Activated CD4-positive, alpha-beta T cell treated with anti-CD3 and anti-CD28 coated beads, Interleukin-2, amount 10 ng/mL, durations not matched to agents 7 days and 5 days (primary cell): ENCODE data around the gene NCK2. TPM values are rescaled to one million over a fixed set of nuclear protein-coding genes. Genes with fewer than 3 reads are reported as not detected.

Experiments used
- CTCF ChIA-PET: fragments of 350-600 bp; sonication (Branson Sonifier 250); formaldehyde crosslinking; loops from one replicate; lab custom pipeline; 2021; ENCODE audit warnings: antibody characterized with exemption; lab: Charles Lee
- POLR2A ChIA-PET: fragments of 350-600 bp; sonication (Branson Sonifier 250); formaldehyde crosslinking; loops from one replicate; lab custom pipeline; 2021; ENCODE audit warnings: antibody characterized with exemption; lab: Charles Lee
- DNase-seq: peaks from one replicate; pipeline ENCODE4 v3.0.0-alpha.2; 2020
- H3K27ac Mint-ChIP-seq: one replicate; pipeline ENCODE4 v1.8.0; 2021; ENCODE audit warnings: mild to moderate bottlenecking, moderate library complexity, mixed read lengths
- H3K27me3 Mint-ChIP-seq: one replicate; pipeline ENCODE4 v1.8.0; 2021; ENCODE audit warnings: mixed read lengths
- H3K36me3 Mint-ChIP-seq: one replicate; pipeline ENCODE4 v1.8.0; 2021; ENCODE audit warnings: low read depth, mixed read lengths
- H3K4me1 Mint-ChIP-seq: one replicate; pipeline ENCODE4 v1.8.0; 2021; ENCODE audit warnings: mixed read lengths
- H3K4me3 Mint-ChIP-seq: one replicate; pipeline ENCODE4 v1.8.0; 2021; ENCODE audit warnings: mild to moderate bottlenecking, moderate library complexity, mixed read lengths
- H3K9me3 Mint-ChIP-seq: one replicate; pipeline ENCODE4 v1.8.0; 2021; ENCODE audit warnings: mixed read lengths
- total RNA-seq, 2 experiments: library from RNA; stranded (reverse); gene quantifications; one replicate each; pipeline ENCODE4 v1.2.3, GENCODE V29; 2021

The NCK2 gene
- total RNA-seq, 2 experiments from 2014 or later = 73.3 to 84.1 TPM

- CTCF ChIA-PET = interaction anchor here (1.0 to 1.2 kb wide), 2 partner anchors 111 to 240 kb away, joined by 3 read pairs; no protein-coding TSS in a partner anchor
- POLR2A ChIA-PET = no interaction called here
- Mint-ChIP-seq H3K27ac (peak overlapping the region; percentile 7), H3K4me1 (peaks cover 67% of the 10 kb centered on the region), H3K9me3 (no peaks in the 10 kb centered on the region), H3K4me3 (no peak overlapping the region), H3K36me3 (peaks cover 33% of the 10 kb centered on the region), H3K27me3 (no peaks in the 10 kb centered on the region)
- DNase-seq = no peak
Observed at GRCh38 chr2:105865222-105865913, 120.7 kb downstream of the NCK2 start.

DNA sequence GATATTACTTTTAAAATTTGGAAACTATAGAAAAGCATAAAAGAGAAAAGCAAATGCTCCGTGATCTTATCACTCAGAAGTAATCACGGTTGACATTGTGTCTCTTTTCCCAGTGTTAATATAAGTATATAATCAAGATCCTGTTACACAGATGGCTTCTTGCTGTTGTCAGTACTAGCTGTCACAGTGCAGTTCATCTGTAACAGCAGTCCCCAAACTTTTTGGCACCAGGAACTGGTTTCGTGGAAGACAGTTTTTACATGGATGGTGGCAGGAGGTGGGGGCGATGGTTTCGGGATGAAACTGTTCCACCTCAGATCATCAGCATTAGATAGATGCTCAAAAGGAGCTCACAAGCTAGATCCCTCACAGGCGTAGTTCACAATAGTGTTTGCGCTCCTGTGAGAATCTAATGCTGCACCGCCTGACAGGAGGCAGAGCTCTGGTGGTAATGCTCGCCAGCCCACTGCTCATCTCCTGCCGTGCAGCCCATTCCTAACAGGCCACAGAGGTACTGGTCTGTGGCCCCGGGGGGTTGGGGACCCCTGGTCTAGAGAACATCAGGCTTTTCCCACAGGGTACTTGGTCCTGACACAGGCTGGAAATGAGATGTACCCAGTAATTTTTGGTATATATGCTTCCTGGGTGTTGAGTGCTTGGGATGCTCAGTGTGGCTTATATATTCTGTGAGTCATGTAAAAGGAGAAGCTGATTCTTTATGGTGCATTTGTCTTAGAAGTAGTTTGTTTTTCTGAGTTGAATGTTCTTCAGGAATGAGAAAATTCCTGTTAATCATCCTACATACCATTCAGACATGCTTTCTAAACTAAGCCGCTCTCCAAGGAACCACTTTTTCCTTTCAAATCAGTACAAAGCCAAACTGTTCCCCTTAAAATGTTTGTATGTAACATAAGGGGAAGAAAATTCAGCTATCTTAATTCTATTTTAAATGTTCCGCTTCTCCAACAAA, 121.8 kb downstream of the NCK2 start:
- Mint-ChIP-seq H3K27me3 (no peaks in the 10 kb centered on the region), H3K27ac (no peak overlapping the region), H3K36me3 (peaks cover 32% of the 10 kb centered on the region), H3K4me3 (no peak overlapping the region), H3K9me3 (no peaks in the 10 kb centered on the region), H3K4me1 (peaks cover 63% of the 10 kb centered on the region)
- CTCF ChIA-PET = interaction anchor here (0.8 to 1.0 kb wide), 3 partner anchors 13 to 283 kb away, joined by 3 to 5 read pairs (median 4); no protein-coding TSS in a partner anchor
- POLR2A ChIA-PET = no interaction called here
- DNase-seq = no peak

DNA sequence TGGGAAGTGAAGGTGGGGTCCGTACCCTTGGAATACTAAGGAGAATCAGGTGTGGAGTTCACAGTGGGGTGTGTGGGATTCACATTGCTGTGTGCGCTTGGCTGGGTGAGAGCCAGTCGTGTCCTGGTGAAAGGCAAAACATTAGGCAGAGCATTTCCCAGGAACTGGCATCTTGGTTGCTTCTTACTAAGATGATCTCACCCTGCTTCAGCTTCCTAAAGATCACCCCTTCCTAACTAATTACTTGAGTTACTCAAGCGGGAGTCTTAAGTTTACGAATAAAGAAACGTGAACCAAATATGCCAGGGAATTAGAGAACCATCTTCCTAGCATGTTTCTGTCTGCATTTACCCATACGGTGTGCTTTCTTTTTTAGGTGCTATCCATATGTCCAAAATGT, 122.9 kb downstream of the NCK2 start:
- H3K4me1 Mint-ChIP-seq = peaks cover 63% of the 10 kb centered on the region
- no peaks in the 10 kb centered on the region for H3K27me3 Mint-ChIP-seq
- peaks cover 34% of the 10 kb centered on the region for H3K36me3 Mint-ChIP-seq
- ChIA-PET POLR2A (no interaction called here), CTCF (interaction anchor here (1.0 kb wide), 1 partner anchor 184 kb away, joined by 3 read pairs; no protein-coding TSS in a partner anchor)
- H3K27ac Mint-ChIP-seq = no peak overlapping the region
- H3K9me3 Mint-ChIP-seq = no peaks in the 10 kb centered on the region
- no peak overlapping the region for H3K4me3 Mint-ChIP-seq
- no peak for DNase-seq

- Mint-ChIP-seq H3K36me3 (peaks cover 39% of the 10 kb centered on the region), H3K4me3 (no peak overlapping the region), H3K9me3 (no peaks in the 10 kb centered on the region), H3K27me3 (no peaks in the 10 kb centered on the region), H3K4me1 (peaks cover 63% of the 10 kb centered on the region), H3K27ac (no peak overlapping the region)
- ChIA-PET CTCF (no interaction called here), POLR2A (no interaction called here)
- DNase-seq = no peak
Observed at GRCh38 chr2:105868060-105868459, 123.3 kb downstream of the NCK2 start.

GRCh38 chr2:105869341-105869740, 124.6 kb downstream of the NCK2 start:
- ChIA-PET CTCF (no interaction called here), POLR2A (no interaction called here)
- DNase-seq = no peak
- H3K27me3 Mint-ChIP-seq = no peaks in the 10 kb centered on the region
- H3K4me1 Mint-ChIP-seq = peaks cover 64% of the 10 kb centered on the region
- no peak overlapping the region for H3K4me3 Mint-ChIP-seq
- H3K36me3 Mint-ChIP-seq = peaks cover 38% of the 10 kb centered on the region
- H3K27ac Mint-ChIP-seq = no peak overlapping the region
- H3K9me3 Mint-ChIP-seq = no peaks in the 10 kb centered on the region

GRCh38 chr2:105870062-105870461, 125.3 kb downstream of the NCK2 start:
- Mint-ChIP-seq H3K4me1 (peaks cover 60% of the 10 kb centered on the region), H3K9me3 (no peaks in the 10 kb centered on the region), H3K27me3 (no peaks in the 10 kb centered on the region), H3K36me3 (peaks cover 35% of the 10 kb centered on the region), H3K4me3 (no peak overlapping the region), H3K27ac (no peak overlapping the region)
- POLR2A ChIA-PET = no interaction called here
- CTCF ChIA-PET = interaction anchor here (1.7 kb wide), 1 partner anchor 58 kb away, joined by 5 read pairs; no protein-coding TSS in a partner anchor
- DNase-seq = no peak

GRCh38 chr2:105870858-105871257, 126.1 kb downstream of the NCK2 start:
- H3K4me1 Mint-ChIP-seq = peaks cover 61% of the 10 kb centered on the region
- ChIA-PET POLR2A (no interaction called here), CTCF (interaction anchor here (0.5 to 1.7 kb wide), 2 partner anchors 36 to 58 kb away, joined by 3 to 5 read pairs; no protein-coding TSS in a partner anchor)
- H3K27ac Mint-ChIP-seq = peak overlapping the region; percentile 33
- peaks cover 40% of the 10 kb centered on the region for H3K36me3 Mint-ChIP-seq
- no peak overlapping the region for H3K4me3 Mint-ChIP-seq
- no peaks in the 10 kb centered on the region for H3K9me3 Mint-ChIP-seq
- H3K27me3 Mint-ChIP-seq = no peaks in the 10 kb centered on the region
- DNase-seq = no peak

- ChIA-PET POLR2A (no interaction called here), CTCF (no interaction called here)
- no peak overlapping the region for H3K27ac Mint-ChIP-seq
- H3K27me3 Mint-ChIP-seq = no peaks in the 10 kb centered on the region
- peaks cover 71% of the 10 kb centered on the region for H3K4me1 Mint-ChIP-seq
- H3K9me3 Mint-ChIP-seq = no peaks in the 10 kb centered on the region
- DNase-seq = no peak
- H3K36me3 Mint-ChIP-seq = peaks cover 54% of the 10 kb centered on the region
- H3K4me3 Mint-ChIP-seq = no peak overlapping the region
Observed at GRCh38 chr2:105872142-105872728, 127.5 kb downstream of the NCK2 start.

DNA sequence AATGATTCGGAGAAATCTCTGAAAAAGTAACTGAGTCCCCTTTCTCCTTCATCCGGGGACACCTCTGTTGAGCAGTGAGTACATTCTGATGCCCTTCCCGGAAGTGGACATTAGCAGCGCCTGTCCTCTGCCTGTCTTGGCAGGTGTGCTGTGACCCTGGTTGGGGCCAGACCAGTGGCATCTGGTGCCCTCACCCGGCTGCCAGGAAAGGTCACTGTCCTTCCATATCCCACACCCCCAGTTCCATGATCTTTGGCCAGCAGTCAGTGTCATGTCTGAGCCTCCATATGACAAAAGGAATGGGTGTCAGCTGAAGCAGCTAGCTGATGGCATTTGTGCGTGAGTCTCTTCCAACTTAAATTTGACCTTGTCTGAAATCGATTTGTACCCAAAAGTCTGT, 128.1 kb downstream of the NCK2 start:
- ChIA-PET POLR2A (interaction anchor here (0.6 kb wide), 1 partner anchor 51 kb away, joined by 4 read pairs; no protein-coding TSS in a partner anchor), CTCF (no interaction called here)
- no peak for DNase-seq
- Mint-ChIP-seq H3K27me3 (no peaks in the 10 kb centered on the region), H3K4me3 (no peak overlapping the region), H3K4me1 (peaks cover 77% of the 10 kb centered on the region), H3K9me3 (no peaks in the 10 kb centered on the region), H3K36me3 (peaks cover 60% of the 10 kb centered on the region), H3K27ac (peak overlapping the region; percentile 9)

GRCh38 chr2:105873281-105873680, 128.6 kb downstream of the NCK2 start:
- H3K36me3 Mint-ChIP-seq = peaks cover 60% of the 10 kb centered on the region
- no peak for DNase-seq
- H3K9me3 Mint-ChIP-seq = no peaks in the 10 kb centered on the region
- H3K27ac Mint-ChIP-seq = peak overlapping the region; percentile 60
- ChIA-PET POLR2A (interaction anchor here (0.6 kb wide), 1 partner anchor 51 kb away, joined by 4 read pairs; no protein-coding TSS in a partner anchor), CTCF (no interaction called here)
- H3K27me3 Mint-ChIP-seq = no peaks in the 10 kb centered on the region
- H3K4me3 Mint-ChIP-seq = no peak overlapping the region
- H3K4me1 Mint-ChIP-seq = peaks cover 77% of the 10 kb centered on the region

- H3K27ac Mint-ChIP-seq = peak overlapping the region; percentile 60
- ChIA-PET CTCF (interaction anchor here (1.2 kb wide), 1 partner anchor 17 kb away, joined by 3 read pairs; no protein-coding TSS in a partner anchor), POLR2A (no interaction called here)
- H3K27me3 Mint-ChIP-seq = no peaks in the 10 kb centered on the region
- H3K4me1 Mint-ChIP-seq = peaks cover 76% of the 10 kb centered on the region
- no peaks in the 10 kb centered on the region for H3K9me3 Mint-ChIP-seq
- H3K4me3 Mint-ChIP-seq = no peak overlapping the region
- no peak for DNase-seq
- H3K36me3 Mint-ChIP-seq = peaks cover 63% of the 10 kb centered on the region
Observed at GRCh38 chr2:105873721-105874120, 129.0 kb downstream of the NCK2 start.

DNA sequence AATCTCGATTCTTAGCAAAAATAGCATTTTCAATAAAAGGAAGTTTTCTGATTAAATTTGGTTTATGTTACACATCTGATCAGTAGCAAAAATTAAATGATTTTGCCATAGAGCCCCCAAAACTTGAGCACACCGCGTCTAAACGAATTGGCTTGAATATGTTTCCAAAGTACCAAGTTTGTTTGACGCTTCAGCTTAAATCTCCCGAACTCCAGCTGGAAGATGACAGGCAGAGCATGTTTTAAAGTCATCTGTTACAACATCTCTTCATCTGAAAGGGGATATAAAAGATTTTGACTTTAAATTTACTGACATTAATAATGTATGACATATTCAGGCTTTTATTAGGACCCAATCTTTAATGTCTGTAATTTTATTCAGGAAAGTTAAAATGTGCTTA, 129.8 kb downstream of the NCK2 start:
- no peaks in the 10 kb centered on the region for H3K27me3 Mint-ChIP-seq
- ChIA-PET POLR2A (no interaction called here), CTCF (interaction anchor here (0.8 to 1.2 kb wide), 6 partner anchors 10 to 40 kb away, joined by 3 read pairs; no protein-coding TSS in a partner anchor)
- no peak overlapping the region for H3K4me3 Mint-ChIP-seq
- no peaks in the 10 kb centered on the region for H3K9me3 Mint-ChIP-seq
- H3K27ac Mint-ChIP-seq = no peak overlapping the region
- H3K36me3 Mint-ChIP-seq = peaks cover 66% of the 10 kb centered on the region
- H3K4me1 Mint-ChIP-seq = peaks cover 74% of the 10 kb centered on the region
- DNase-seq = no peak
